Stimulated activated CD8-positive, alpha-beta memory T cell treated with anti-CD3 and anti-CD28 coated beads, Interleukin-12 subunit alpha, Interleukin-12 subunit beta, amount 100 ng/mL, for 4 hours (primary cell): Measurements from ENCODE around the gene UBA7.
A peak's percentile ranks its signal among the peaks of the same experiment; 100 is the strongest.

ENCODE experiments used
- DNase-seq: peaks from one replicate; pipeline ENCODE4 v3.0.0-alpha.2; 2020; ENCODE audit warnings: low read depth

Gene UBA7

GRCh38 chr3:49804141-49805041, 9.4 kb downstream of the UBA7 start:
- no peak for DNase-seq

- DNase-seq: peak; percentile 14
Measured at GRCh38 chr3:49803465-49804140, 10.2 kb downstream of the UBA7 start.

GRCh38 chr3:49802719-49803464, 10.9 kb downstream of the UBA7 start, which contains the start of gene INKA1:
Gene INKA1 (plus strand): TSS chr3:49803261. CDS start chr3:49803393, 132 bp downstream.
- DNase-seq: peak; percentile 70

GRCh38 chr3:49801160-49801559, 12.6 kb downstream of the UBA7 start:
- DNase-seq: no peak

GRCh38 chr3:49799761-49800160, 14.0 kb downstream of the UBA7 start, which contains the start of gene CDHR4:
Gene CDHR4 (minus strand): TSS chr3:49799873. CDS start chr3:49799812, 61 bp downstream.
- no peak for DNase-seq

- no peak for DNase-seq
Measured at GRCh38 chr3:49799105-49799504, 14.6 kb downstream of the UBA7 start.

- DNase-seq: no peak
Measured at GRCh38 chr3:49794926-49795905, 18.5 kb downstream of the UBA7 start.

- DNase-seq: no peak
Measured at GRCh38 chr3:49794431-49794830, 19.3 kb downstream of the UBA7 start.

- no peak for DNase-seq
Measured at GRCh38 chr3:49793486-49794085, 20.2 kb downstream of the UBA7 start.

GRCh38 chr3:49792371-49793150, 21.2 kb downstream of the UBA7 start:
- no peak for DNase-seq

GRCh38 chr3:49791571-49791970, 22.2 kb downstream of the UBA7 start:
- DNase-seq: no peak

- no peak for DNase-seq
Measured at GRCh38 chr3:49790626-49791411, 22.9 kb downstream of the UBA7 start.

GRCh38 chr3:49788056-49788455, 25.7 kb downstream of the UBA7 start:
- DNase-seq: no peak

GRCh38 chr3:49787536-49787935, 26.2 kb downstream of the UBA7 start:
- no peak for DNase-seq

GRCh38 chr3:49787182-49787464, 26.6 kb downstream of the UBA7 start:
- no peak for DNase-seq

- peak; percentile 99 for DNase-seq
Measured at GRCh38 chr3:49786357-49787181, 27.2 kb downstream of the UBA7 start, which contains the start of gene IP6K1. Gene IP6K1 (minus strand): TSS chr3:49786542. CDS start chr3:49748040, 38,502 bp downstream.

- no peak for DNase-seq
Measured at GRCh38 chr3:49785565-49786356, 28.0 kb downstream of the UBA7 start.
